Inflammatory macrophage treated with lipopolysaccharide for 4 hours (primary cell): ENCODE measurements around the gene CRAT.
A peak's percentile ranks its signal among the peaks of the same experiment; 100 is the strongest.

Experiments
- DNase-seq: peaks from one replicate; pipeline ENCODE4 v3.0.0-alpha.2; 2020

Gene CRAT

GRCh38 chr9:129108805-129109536 lies 1.6 kb downstream of the CRAT start:
- DNase-seq = no peak

- no peak for DNase-seq
Observed at GRCh38 chr9:129108083-129108804, 2.3 kb downstream of the CRAT start.

DNA sequence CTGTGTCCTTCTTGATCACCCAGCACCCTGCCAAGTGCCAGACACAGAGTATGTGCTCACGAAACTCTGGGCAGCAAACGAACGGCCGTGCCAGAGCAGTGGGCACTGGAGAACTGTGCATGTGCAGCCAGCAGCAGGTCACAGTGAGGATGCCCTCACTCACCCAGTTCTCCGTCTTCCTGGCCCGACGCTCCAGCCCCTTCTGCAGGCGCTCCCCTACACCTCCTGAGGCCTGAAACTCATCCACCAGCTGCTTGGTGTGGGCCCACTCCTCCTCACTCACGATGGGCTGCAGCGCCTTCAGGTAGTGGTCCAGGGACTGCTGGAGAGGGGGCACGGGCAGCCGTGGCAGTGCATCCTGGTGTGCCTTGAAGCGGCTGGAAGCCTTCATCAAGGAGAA lies 2.9 kb downstream of the CRAT start:
- DNase-seq = no peak

DNA sequence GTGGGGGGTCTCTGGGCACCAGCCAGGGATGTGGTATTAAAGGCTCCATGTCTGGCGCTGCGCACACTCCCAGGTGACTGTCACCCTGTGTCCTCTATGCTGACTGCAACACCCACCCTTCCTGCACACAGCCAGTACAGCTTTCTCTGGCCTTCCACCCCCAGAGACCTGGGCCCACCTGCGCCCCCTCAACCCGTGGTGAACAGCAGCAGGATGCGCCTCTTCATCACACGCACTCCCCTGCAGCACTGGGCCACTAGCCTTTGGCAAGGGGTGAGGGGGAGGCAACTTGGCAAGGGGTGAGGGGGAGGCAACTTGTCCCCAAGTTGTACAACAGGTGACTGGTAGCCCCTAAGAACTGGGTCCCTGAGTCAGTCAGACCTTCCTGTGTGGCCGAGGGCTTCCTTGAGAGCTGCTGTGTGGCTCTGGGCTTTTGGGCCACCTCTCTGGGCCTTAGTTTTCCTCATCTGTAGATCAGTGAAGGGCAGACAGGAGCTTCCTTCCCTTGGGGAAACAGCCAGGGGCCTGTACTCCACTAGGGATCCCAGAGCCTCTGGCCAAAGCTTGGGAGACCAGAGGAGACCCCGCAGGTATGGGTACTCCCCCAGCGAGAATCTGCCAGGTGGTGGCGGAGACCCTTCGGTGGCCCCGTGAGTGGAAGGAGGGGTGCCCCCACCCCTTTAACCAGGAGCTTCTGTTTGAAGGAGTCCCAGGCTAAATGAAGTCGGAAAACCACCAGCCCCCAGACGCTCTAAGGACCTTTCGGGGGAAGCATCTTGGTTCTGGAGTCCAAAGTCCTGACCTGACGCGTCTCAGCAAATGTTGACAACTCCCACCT lies 4.5 kb downstream of the CRAT start:
- no peak for DNase-seq

DNA sequence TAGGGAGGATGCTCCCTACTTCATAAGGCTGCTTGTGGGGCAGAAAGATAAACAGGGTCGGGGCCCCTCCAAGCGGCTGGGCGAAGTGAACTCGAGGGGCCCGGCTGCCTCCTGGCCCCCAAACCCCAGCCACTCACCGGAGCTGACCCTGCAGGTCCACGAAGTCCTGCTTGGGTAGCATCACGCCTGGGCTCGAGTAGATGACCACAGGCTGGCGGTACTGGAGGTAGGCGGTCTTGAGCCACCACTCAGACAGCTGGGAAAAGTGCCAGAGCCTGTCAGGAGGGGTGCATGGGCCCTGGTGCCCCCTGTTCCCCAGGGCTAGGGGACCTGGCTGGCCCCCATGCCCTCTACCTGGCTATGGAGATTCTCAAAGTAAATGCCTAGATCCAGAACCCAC lies 6.5 kb downstream of the CRAT start:
- DNase-seq = no peak

DNA sequence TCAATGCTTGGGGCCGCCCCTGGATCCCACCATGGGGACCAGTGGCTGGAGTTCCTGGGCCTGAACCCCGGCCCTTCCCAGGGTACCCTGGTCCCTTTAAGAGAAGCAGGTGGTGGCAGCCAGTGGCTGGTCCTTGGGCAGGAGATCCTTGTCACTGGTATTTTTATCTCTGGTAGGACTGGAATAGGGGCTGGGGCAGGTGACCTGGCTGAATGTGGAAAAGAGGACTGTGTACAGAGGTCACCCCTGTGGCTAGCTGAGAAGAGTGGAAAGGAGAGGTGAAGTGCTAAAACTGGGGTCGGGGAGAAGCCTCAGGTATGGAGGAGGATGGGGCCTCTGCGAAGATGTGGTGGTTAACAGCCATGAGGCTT lies 7.0 kb downstream of the CRAT start:
- DNase-seq = no peak

GRCh38 chr9:129102791-129103594 lies 7.6 kb downstream of the CRAT start:
- peak; percentile 63 for DNase-seq

- DNase-seq = no peak
Observed at GRCh38 chr9:129102095-129102525, 8.5 kb downstream of the CRAT start.

- DNase-seq = no peak
Observed at GRCh38 chr9:129101279-129101678, 9.3 kb downstream of the CRAT start.

DNA sequence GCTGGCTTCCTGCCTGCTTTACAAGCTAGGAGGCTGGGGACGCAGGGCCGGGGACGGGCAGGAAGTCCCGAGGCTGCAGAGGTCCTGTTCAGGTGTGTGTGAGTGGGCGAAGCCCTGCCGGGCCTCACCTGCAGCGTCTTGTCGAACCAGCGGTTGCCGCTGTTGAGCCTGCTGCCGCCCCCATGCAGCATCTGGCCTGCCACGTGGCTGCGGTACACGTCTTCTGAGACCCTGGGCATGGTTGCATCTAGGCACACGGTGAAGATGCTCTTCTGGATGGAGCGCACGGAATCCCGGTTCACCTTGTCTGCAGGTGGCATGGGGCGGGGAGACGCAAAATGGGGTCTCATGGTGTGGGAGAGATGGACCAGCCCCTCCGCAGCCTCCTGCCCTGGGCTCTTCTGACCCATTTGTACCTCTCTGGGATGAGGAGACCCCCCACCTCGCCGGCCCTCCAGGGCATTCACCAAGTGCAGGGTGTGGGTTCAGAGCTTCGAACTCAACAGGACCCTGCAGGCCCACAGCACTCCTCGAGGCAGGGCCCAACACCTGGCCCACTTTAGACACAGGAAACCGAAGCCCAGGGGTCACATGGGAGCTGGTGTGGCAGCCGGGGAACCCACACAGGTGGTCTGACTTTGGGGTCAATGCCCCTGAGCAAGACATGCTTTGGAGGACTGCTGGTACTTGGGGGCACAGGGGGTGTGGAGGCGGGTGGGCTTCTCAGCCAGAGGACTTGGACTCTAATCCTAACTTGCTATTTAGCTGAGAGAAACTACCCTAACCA lies 10.0 kb downstream of the CRAT start:
- DNase-seq = no peak

GRCh38 chr9:129098328-129098727 lies 12.3 kb downstream of the CRAT start:
- DNase-seq = no peak

DNA sequence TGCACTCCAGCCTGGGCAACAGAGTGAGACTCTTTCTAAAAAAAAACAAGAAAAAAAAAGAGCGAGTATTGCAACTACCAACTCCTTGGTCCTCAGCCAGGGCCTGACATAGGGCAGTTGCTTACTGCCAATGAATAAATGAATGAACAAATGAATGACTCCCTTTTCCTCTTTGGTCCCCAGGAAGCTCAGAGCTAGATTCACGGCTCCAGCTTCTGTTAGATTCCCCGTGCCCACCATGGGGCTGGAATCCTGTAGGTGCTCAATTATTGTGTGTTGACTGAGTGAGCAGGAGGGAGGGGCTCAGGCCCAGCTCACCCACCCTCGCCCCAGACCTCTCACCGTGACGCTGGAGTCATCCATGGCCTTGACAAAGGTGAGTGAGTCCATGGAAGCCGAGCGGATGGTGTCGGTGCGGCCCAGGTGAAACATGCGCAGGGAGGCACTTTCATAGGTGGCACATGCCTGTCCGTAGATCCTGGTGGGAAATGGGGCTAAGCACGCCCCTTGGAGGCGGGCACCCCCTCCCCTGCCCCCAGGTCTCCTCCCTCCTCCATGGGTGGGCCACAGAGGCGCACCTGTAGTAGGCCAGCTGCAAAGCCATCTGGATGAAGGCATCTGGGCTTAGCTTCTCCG lies 12.8 kb downstream of the CRAT start:
- DNase-seq = no peak

DNA sequence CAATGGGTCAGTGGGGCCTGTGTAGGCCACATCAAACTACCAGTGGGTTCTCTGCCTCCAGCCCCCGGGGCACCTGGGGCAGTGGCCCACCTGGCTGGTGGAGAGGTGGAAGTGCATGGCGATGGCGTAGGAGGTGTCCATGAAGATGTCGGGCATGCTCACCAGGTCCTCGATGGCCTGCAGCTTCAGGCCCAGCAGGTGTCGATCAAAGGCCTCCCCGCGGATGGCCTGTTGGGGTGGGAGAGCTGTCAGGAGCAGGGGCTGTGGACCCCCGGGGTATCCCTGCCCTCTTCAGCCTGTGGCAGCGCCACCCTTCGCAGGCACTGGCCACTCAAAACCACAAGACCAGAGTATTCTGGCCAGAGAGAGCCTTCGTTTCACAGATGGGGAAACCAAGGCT lies 14.7 kb downstream of the CRAT start:
- DNase-seq = no peak

DNA sequence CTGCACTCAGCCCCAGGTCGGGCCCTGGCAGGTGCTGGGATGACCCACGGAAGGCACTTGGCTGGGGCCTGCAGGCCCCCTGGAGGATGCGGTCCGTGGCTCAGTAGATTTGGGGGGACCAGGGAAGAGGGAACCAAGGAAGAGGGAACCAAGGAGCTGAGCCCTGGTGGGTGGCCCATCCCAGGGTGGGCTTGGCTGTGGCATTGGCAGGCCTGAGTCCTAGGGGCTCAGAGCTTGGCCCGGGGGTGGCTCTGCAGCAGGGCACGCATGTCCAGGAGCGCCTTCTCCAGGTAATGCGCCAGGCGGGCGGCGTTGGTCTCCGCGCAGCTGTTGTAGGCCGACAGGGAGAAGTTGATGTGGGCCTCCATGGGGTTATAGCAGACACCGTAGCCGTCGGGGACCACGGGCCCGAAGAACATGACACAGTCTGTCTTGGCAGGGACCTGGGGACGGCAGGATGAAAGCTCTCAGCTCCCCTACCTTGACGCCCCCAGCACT lies 15.4 kb downstream of the CRAT start:
- DNase-seq = no peak

- DNase-seq = no peak
Observed at GRCh38 chr9:129094387-129095169, 16.0 kb downstream of the CRAT start.

DNA sequence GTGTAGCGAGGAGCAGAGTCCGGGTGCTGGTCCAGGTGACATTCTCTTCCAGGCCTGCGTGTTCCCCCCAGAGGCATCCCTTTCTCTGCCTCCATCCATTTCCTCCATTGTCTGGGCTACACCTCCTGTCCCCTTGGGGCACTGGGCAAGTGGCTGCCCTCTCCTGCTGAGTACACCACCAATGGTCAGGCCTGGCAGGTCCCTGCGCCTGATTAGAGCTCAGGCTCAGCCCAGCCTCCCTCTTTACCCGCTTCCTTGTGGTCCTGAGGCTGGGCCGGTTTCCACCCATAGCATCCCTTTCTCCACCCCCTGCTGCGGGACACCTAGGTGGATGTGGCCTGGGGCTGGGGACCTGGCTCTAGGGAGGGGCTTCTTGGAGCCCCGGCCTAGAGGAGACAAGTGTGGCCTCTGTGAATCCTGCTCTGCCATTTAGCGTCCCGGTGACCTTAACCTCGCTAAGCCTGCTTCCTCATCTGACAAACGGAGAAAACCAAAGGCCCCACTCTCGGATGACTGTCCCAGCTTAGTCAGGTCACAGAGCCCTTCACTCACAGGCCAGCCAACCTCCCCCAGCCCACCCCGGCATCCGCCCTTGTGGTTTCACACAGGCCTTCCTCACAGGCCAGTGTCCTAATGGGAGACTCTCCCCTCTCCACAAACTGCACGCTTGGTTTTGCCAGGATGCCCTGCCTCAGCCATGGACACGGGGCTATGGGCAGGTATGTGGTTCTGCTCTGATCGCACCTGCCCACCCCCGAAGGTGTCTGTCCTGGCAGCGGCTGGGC lies 16.8 kb downstream of the CRAT start:
- DNase-seq = no peak

DNA sequence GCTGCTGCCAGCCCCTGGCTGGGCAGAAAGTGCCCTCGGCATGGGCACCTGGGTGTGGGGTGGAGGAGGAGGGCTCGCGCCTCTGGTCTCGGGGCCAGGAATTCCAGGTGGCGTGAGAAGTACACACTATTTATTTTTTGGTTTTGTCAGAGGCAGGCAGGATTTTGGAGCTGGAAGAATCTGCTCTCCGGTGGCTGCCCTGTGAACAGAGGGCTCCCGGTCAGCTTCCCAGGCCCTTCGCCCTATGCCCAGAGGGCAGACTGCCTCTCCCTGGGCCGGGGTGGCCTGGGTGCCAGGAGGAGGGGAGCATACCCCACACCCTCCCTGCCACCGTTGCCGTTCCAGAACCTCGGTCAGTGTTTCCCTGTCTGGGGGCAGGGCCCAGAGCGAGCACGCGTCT lies 21.3 kb downstream of the CRAT start:
- no peak for DNase-seq

GRCh38 chr9:129084087-129084486 lies 26.5 kb downstream of the CRAT start:
- DNase-seq = no peak

DNA sequence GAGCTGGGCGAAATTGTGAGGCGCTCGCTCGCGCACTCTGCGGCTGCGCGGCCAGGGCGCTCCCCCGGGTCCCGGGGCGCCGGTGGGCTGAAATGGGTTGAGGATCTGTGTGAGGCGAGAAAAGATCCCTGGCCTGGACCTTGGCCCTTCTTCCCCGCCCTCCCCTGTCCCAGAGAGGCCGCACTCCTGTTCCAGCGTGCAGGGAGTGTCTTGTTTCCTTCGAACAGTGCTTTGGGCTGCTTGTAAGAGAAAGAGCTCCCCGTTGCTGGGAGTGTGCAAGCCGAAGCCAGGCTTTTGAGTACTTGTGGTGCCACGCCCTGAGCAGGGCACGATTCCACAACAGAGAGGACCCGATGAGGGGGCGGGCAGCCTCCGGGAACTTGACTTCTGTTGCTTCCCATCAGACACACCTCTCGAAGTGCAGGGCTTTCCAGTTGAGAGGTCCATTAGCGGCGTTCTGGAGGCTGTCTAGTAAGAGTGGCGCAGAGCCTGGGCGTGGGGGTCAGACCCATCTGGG lies 29.1 kb downstream of the CRAT start:
- DNase-seq = peak; percentile 13
